ENCODE measurements around the gene RANBP3. TPM values are rescaled to one million over a fixed set of nuclear protein-coding genes. Genes with fewer than 3 reads are reported as not detected.
A peak's percentile ranks its signal among the peaks of the same experiment; 100 is the strongest.

RANBP3 gene
- total RNA-seq, 2 donors from 2014 or later: 77.4 to 81.4 TPM

DNA sequence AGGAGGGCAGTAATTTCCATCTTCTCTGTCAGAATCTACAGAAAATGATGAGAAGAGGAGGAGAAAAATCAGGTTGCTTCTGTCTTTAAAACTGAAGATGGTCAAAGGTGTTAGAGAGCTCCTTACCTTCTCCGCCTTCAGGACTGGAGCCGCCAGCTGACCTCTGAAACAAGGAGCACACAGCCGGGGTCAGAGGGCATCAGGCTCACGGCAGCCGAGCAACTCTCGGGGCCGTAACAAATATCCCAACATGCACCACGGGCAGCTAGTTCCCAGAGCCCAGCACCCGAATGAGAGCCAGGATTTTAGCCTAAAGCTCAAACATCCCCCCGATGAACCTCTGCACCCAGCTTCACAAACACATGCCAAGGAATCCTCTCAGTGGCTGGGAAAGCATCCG is 36.3 kb downstream of the RANBP3 start:
- Mint-ChIP-seq H3K9me3 (no peaks in the 10 kb centered on the region), H3K36me3 (ENCODE audit: low read depth) (peaks cover 54% of the 10 kb centered on the region), H3K4me1 (no peaks in the 10 kb centered on the region), H3K27ac (peak overlapping the region; percentile 19), H3K4me3 (no peak overlapping the region), H3K27me3 (ENCODE audit: insufficient read depth) (no peaks in the 10 kb centered on the region)
- Histone ChIP-seq H3K27me3 (ENCODE audit: control insufficient read depth, insufficient read depth, low read length, poor library complexity, severe bottlenecking) (no peaks in the 10 kb centered on the region), H3K4me1 (ENCODE audit: control insufficient read depth, insufficient read depth, low read length) (no peaks in the 10 kb centered on the region), H3K9ac (ENCODE audit: extremely low read depth, low read length, poor library complexity, severe bottlenecking) (no peak overlapping the region), H3K9me3 (ENCODE audit: control insufficient read depth, low read length) (no peaks in the 10 kb centered on the region), H3K36me3 (ENCODE audit: control insufficient read depth, insufficient read depth, low read length) (peaks cover 43% of the 10 kb centered on the region), H3K27ac (ENCODE audit: low read depth, low read length) (no peak overlapping the region), H3K4me3 (ENCODE audit: low read length) (no peak overlapping the region)
- TF ChIP-seq, protein P1, sequence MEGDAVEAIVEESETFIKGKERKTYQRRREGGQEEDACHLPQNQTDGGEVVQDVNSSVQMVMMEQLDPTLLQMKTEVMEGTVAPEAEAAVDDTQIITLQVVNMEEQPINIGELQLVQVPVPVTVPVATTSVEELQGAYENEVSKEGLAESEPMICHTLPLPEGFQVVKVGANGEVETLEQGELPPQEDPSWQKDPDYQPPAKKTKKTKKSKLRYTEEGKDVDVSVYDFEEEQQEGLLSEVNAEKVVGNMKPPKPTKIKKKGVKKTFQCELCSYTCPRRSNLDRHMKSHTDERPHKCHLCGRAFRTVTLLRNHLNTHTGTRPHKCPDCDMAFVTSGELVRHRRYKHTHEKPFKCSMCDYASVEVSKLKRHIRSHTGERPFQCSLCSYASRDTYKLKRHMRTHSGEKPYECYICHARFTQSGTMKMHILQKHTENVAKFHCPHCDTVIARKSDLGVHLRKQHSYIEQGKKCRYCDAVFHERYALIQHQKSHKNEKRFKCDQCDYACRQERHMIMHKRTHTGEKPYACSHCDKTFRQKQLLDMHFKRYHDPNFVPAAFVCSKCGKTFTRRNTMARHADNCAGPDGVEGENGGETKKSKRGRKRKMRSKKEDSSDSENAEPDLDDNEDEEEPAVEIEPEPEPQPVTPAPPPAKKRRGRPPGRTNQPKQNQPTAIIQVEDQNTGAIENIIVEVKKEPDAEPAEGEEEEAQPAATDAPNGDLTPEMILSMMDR (conservative IDR thresholded peaks at IDR 0.05): no peak
- DNase-seq: no peak
- WGBS, 2 experiments (ENCODE audit: insufficient coverage in 1 of 2, insufficient read length in 1 of 2): 89 to 95% methylated on average over 9 to 11 of the region's 11 CpGs

DNA sequence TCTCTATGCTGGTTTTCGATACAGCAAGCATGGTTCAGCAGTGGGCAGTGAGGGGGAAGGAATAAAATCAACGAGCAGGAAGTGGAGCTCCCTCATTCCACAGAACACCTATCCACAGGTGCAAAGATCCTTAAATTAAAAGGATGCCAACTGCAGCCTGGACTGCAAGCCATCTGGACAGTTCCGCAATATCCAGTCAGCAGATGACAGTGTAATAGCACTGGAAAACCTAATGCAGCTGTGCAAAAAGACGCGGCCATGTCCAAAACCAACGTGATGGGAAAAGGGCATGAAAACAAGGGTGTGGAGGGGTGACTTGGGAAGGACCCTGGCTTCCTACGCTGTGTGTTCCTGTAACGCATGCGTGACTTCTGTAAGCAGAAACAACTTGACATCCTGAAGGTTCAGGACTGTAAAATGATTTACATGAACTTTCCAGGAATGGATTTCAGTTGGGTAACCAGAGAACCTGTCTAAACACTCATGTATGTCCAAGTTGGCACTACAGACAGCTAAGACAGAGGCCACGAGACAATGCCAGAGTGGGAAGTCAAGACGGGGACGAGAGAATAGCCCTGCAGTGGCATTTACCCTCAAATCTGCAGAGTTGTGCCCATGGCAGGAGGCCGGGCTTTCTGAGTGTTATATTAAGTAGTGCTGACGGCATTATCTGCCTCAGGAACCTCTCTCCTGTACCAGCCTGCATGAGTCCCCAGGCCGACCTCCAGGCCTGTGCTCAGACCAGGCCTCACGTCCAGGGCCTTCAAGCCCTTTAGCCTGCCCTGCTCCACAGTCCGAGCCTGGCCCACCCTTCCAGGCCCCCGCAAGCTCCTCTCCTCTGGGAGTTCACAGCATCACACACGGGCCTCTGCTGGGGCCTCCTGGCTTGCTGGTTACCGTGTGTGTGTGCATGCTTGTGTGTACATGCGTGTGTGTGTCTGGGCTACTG is 37.4 kb downstream of the RANBP3 start:
- no peak overlapping the region for H3K4me3 ChIP-seq (ENCODE audit: low read length)
- Mint-ChIP-seq H3K27me3 (ENCODE audit: insufficient read depth) (no peaks in the 10 kb centered on the region), H3K27ac (no peak overlapping the region), H3K36me3 (ENCODE audit: low read depth) (peaks cover 57% of the 10 kb centered on the region), H3K9me3 (no peaks in the 10 kb centered on the region), H3K4me1 (no peaks in the 10 kb centered on the region), H3K4me3 (no peak overlapping the region)
- H3K27ac ChIP-seq (ENCODE audit: low read depth, low read length): no peak overlapping the region
- peaks cover 47% of the 10 kb centered on the region for H3K36me3 ChIP-seq (ENCODE audit: control insufficient read depth, insufficient read depth, low read length)
- no peaks in the 10 kb centered on the region for H3K9me3 ChIP-seq (ENCODE audit: control insufficient read depth, low read length)
- H3K27me3 ChIP-seq (ENCODE audit: control insufficient read depth, insufficient read depth, low read length, poor library complexity, severe bottlenecking): no peaks in the 10 kb centered on the region
- TF ChIP-seq, protein P1 (conservative IDR thresholded peaks at IDR 0.05): no peak
- 93 to 97% methylated on average over 12 to 21 of the region's 21 CpGs for WGBS, 2 experiments (ENCODE audit: insufficient coverage in 1 of 2, insufficient read length in 1 of 2)
- H3K4me1 ChIP-seq (ENCODE audit: control insufficient read depth, insufficient read depth, low read length): no peaks in the 10 kb centered on the region
- no peak for DNase-seq
- H3K9ac ChIP-seq (ENCODE audit: extremely low read depth, low read length, poor library complexity, severe bottlenecking): no peak overlapping the region

DNA sequence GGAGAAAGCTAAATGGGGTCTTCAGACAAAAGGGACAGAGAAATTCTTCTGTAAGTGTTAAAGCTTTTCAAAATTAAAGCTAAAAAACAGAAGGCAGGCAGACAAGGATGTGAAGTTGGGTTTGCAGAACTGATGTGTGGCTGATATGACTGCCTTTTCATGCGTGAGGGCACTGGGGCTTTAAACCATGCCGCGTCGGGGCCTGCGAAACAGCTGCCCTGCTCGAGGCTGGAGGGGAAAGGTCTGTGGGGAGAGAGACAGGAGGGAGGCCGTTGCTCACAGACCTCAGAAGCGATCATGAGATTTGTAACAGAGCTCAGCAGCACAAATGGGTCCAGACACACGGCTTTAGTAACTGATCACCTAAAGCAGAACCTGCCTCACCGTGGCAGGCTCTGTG is 40.4 kb downstream of the RANBP3 start:
- Histone ChIP-seq H3K36me3 (ENCODE audit: control insufficient read depth, insufficient read depth, low read length) (peaks cover 58% of the 10 kb centered on the region), H3K4me3 (ENCODE audit: low read length) (no peak overlapping the region), H3K9ac (ENCODE audit: extremely low read depth, low read length, poor library complexity, severe bottlenecking) (no peak overlapping the region), H3K9me3 (ENCODE audit: control insufficient read depth, low read length) (no peaks in the 10 kb centered on the region), H3K27ac (ENCODE audit: low read depth, low read length) (no peak overlapping the region), H3K27me3 (ENCODE audit: control insufficient read depth, insufficient read depth, low read length, poor library complexity, severe bottlenecking) (no peaks in the 10 kb centered on the region), H3K4me1 (ENCODE audit: control insufficient read depth, insufficient read depth, low read length) (no peaks in the 10 kb centered on the region)
- Mint-ChIP-seq H3K4me1 (no peaks in the 10 kb centered on the region), H3K4me3 (no peak overlapping the region), H3K27me3 (ENCODE audit: insufficient read depth) (no peaks in the 10 kb centered on the region), H3K9me3 (no peaks in the 10 kb centered on the region), H3K27ac (no peak overlapping the region), H3K36me3 (ENCODE audit: low read depth) (peaks cover 69% of the 10 kb centered on the region)
- TF ChIP-seq, protein P1 (conservative IDR thresholded peaks at IDR 0.05): no peak
- DNase-seq: no peak
- WGBS, 2 experiments (ENCODE audit: insufficient coverage in 1 of 2, insufficient read length in 1 of 2): 87 to 93% methylated on average over 6 to 10 of the region's 10 CpGs

All from endodermal cell (in vitro differentiated cells).